ENCODE measurements around the gene DMBT1.

- TF ChIP-seq CTCF (IDR thresholded peaks at IDR 0.05) (no peak), POLR2A (IDR thresholded peaks at IDR 0.05) (no peak)
Observed at GRCh38 chr10:122671355-122671754, 110.8 kb downstream of the DMBT1 start.
